ENCODE measurements around the gene AJUBA. TPM values are rescaled to one million over a fixed set of nuclear protein-coding genes. Genes with fewer than 3 reads are reported as not detected.

The AJUBA gene
- total RNA-seq, 1 donor from 2014 or later = 37.8 TPM

- H3K4me1 ChIP-seq = peaks cover 6% of the 10 kb centered on the region
- H3K9me3 ChIP-seq = no peaks in the 10 kb centered on the region
- peaks cover 6% of the 10 kb centered on the region for H3K27me3 ChIP-seq
- H3K27ac ChIP-seq = no peak overlapping the region
- peaks cover 5% of the 10 kb centered on the region for H3K36me3 ChIP-seq
- ATAC-seq = peak; percentile 78
- no peak overlapping the region for H3K4me3 ChIP-seq
- peak; percentile 83 for DNase-seq
- intact Hi-C loops (cut with DNase I) = loop anchor here (5.0 kb wide), 1 partner anchor 71 kb away; the partner anchor contains the start of gene CDH24
- peak; percentile 93 for TF ChIP-seq CTCF (IDR thresholded peaks at IDR 0.05)
Observed at GRCh38 chr14:22986508-22987054, 4.2 kb upstream of the AJUBA start.

- no peaks in the 10 kb centered on the region for H3K9me3 ChIP-seq
- intact Hi-C loops (cut with DNase I) = loop anchor here (5.0 kb wide), 1 partner anchor 71 kb away; the partner anchor contains the start of gene CDH24
- no peak for TF ChIP-seq CTCF (IDR thresholded peaks at IDR 0.05)
- peaks cover 5% of the 10 kb centered on the region for H3K36me3 ChIP-seq
- peaks cover 10% of the 10 kb centered on the region for H3K4me1 ChIP-seq
- ATAC-seq (no peak), DNase-seq (no peak)
- H3K4me3 ChIP-seq = no peak overlapping the region
- no peak overlapping the region for H3K27ac ChIP-seq
- peaks cover 9% of the 10 kb centered on the region for H3K27me3 ChIP-seq
Observed at GRCh38 chr14:22985894-22986507, 3.6 kb upstream of the AJUBA start.

GRCh38 chr14:22984959-22985658, 2.8 kb upstream of the AJUBA start:
- H3K4me3 ChIP-seq = no peak overlapping the region
- no peaks in the 10 kb centered on the region for H3K9me3 ChIP-seq
- peaks cover 5% of the 10 kb centered on the region for H3K36me3 ChIP-seq
- peaks cover 11% of the 10 kb centered on the region for H3K4me1 ChIP-seq
- ATAC-seq (no peak), DNase-seq (no peak)
- peaks cover 9% of the 10 kb centered on the region for H3K27me3 ChIP-seq
- no peak for TF ChIP-seq CTCF (IDR thresholded peaks at IDR 0.05)
- intact Hi-C loops (cut with DNase I) = loop anchor here (5.0 kb wide), 1 partner anchor 72 kb away; the partner anchor contains the start of gene CDH24
- H3K27ac ChIP-seq = no peak overlapping the region

GRCh38 chr14:22981876-22982476, 375 bp downstream of the AJUBA start:
- no peaks in the 10 kb centered on the region for H3K36me3 ChIP-seq
- ATAC-seq (no peak), DNase-seq (peak; percentile 69)
- peaks cover 9% of the 10 kb centered on the region for H3K27me3 ChIP-seq
- TF ChIP-seq CTCF (IDR thresholded peaks at IDR 0.05) = no peak
- H3K4me1 ChIP-seq = peaks cover 33% of the 10 kb centered on the region
- H3K9me3 ChIP-seq = no peaks in the 10 kb centered on the region
- H3K4me3 ChIP-seq = peak overlapping the region; percentile 83
- intact Hi-C loops (cut with DNase I) = no loop called here
- H3K27ac ChIP-seq = peak overlapping the region; percentile 78

- Histone ChIP-seq H3K9me3 (no peaks in the 10 kb centered on the region), H3K27ac (peak overlapping the region; percentile 78), H3K4me3 (peak overlapping the region; percentile 83), H3K36me3 (no peaks in the 10 kb centered on the region), H3K27me3 (peaks cover 9% of the 10 kb centered on the region), H3K4me1 (peaks cover 40% of the 10 kb centered on the region)
- no peak for TF ChIP-seq CTCF (IDR thresholded peaks at IDR 0.05)
- DNase-seq = peak; percentile 73
- no peak for ATAC-seq
- intact Hi-C loops (cut with DNase I) = no loop called here
Observed at GRCh38 chr14:22981090-22981875, 1.1 kb downstream of the AJUBA start.
